Stimulated activated CD8-positive, alpha-beta memory T cell treated with anti-CD3 and anti-CD28 coated beads, Interleukin-4, amount 100 ng/mL, for 48 hours (primary cell): Measurements from ENCODE around the gene HSPE1.
"Not testable (repeated sequence)": the region's sequence is repeated elsewhere in the genome, so short reads cannot be mapped to it uniquely, and the experiment has no call there.

Experiments
- DNase-seq: peaks from one replicate; pipeline ENCODE4 v3.0.0-alpha.2; 2020

Gene HSPE1

GRCh38 chr2:197499594-197500502 lies at the start of gene HSPE1, which contains the start of gene HSPD1:
HSPE1 (plus strand) TSS chr2:197500379; CDS start chr2:197500437, 58 bp downstream.
HSPD1 (minus strand) TSS chr2:197499840; CDS start chr2:197498848, 992 bp downstream.
- DNase-seq: peak; percentile 98

GRCh38 chr2:197450465-197450864 lies 49.7 kb upstream of the HSPE1 start:
- no peak for DNase-seq

- not testable (repeated sequence) for DNase-seq
These were observed 49.2 kb upstream of the HSPE1 start for GRCh38 chr2:197450935-197451358.

GRCh38 chr2:197452754-197453122 lies 47.4 kb upstream of the HSPE1 start:
- DNase-seq: no peak

GRCh38 chr2:197453123-197453913 lies 46.9 kb upstream of the HSPE1 start, which contains the start of gene COQ10B:
COQ10B (plus strand) TSS chr2:197453552; CDS start chr2:197453561, 9 bp downstream.
- peak; percentile 98 for DNase-seq

GRCh38 chr2:197453914-197454398 lies 46.2 kb upstream of the HSPE1 start:
- no peak for DNase-seq

GRCh38 chr2:197454923-197455322 lies 45.3 kb upstream of the HSPE1 start:
- DNase-seq: no peak

- no peak for DNase-seq
These were observed 44.8 kb upstream of the HSPE1 start for GRCh38 chr2:197455428-197455827.

GRCh38 chr2:197460649-197461048 lies 39.5 kb upstream of the HSPE1 start:
- DNase-seq: no peak

GRCh38 chr2:197461057-197461456 lies 39.1 kb upstream of the HSPE1 start:
- DNase-seq: no peak

GRCh38 chr2:197464175-197464574 lies 36.0 kb upstream of the HSPE1 start:
- no peak for DNase-seq

- no peak for DNase-seq
These were observed 28.0 kb upstream of the HSPE1 start for GRCh38 chr2:197472166-197472565.

- no peak for DNase-seq
These were observed 22.4 kb upstream of the HSPE1 start for GRCh38 chr2:197477797-197478196.

- DNase-seq: no peak
These were observed 19.8 kb upstream of the HSPE1 start for GRCh38 chr2:197480165-197481036.

GRCh38 chr2:197484248-197484647 lies 15.9 kb upstream of the HSPE1 start:
- DNase-seq: not testable (repeated sequence)

- no peak for DNase-seq
These were observed 14.0 kb upstream of the HSPE1 start for GRCh38 chr2:197486175-197486574.

GRCh38 chr2:197487385-197487784 lies 12.8 kb upstream of the HSPE1 start:
- DNase-seq: no peak

GRCh38 chr2:197495433-197496134 lies 4.6 kb upstream of the HSPE1 start:
- DNase-seq: no peak

GRCh38 chr2:197496695-197497094 lies 3.5 kb upstream of the HSPE1 start:
- DNase-seq: no peak

GRCh38 chr2:197497326-197497725 lies 2.9 kb upstream of the HSPE1 start:
- DNase-seq: no peak

- no peak for DNase-seq
These were observed 1.8 kb upstream of the HSPE1 start for GRCh38 chr2:197498235-197498936.
